Measurements from ENCODE around the gene PRKRA. TPM values are rescaled to one million over a fixed set of nuclear protein-coding genes. Genes with fewer than 3 reads are reported as not detected.
A peak's percentile ranks its signal among the peaks of the same experiment; 100 is the strongest.

The PRKRA gene
- total RNA-seq, result 10 to 100 TPM; 53.8 to 71.2 (median 57.3) TPM

DNA sequence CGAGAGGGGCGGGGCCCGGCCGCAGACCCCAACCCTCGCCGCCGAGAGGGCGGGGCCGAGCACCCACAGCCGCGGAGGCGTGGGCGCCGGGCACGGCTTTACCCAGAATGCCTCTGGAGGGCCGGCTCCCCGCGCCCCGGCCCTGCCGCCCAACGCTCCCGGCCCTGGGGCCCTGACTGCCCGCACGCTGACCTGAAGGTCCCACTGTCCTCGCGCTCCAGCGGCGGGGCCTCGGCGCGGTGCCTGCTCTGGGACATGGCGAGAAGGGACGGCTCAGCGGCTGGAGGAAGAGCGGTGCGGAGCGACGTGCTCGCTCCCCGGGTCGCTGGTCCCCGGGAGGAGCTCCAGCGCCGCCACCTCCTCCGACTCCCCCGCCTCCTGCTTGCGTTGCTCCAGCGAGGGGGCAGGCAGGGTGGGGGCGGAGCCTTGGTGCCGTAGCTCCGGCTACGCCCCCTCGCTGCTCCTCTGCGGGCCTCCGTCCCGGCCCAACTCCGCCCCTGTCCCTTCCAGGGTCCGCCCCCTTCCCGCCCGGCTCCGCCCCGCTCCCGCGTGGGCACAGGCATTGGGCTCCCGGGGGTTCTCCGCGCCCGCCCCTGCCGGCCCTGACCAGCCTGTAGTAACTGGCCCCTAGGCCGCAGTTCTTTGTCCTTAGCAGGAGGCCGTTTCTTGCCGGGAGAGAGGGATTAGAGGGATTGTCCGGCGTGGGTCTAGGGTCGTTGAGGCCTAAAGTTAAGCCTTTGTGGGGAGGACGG, at the start of gene PRKRA, which contains the start of gene PJVK:
PRKRA (minus strand) TSS at position 402 of the 752 bp plus-strand sequence; CDS start at position 257, 145 bp downstream.
PJVK (plus strand) TSS at position 605 of the 752 bp plus-strand sequence. CDS start 2,032 bp downstream, outside the sequence.
- intact Hi-C loops (cut with DNase I; ENCODE audit: low total_unique reads), result no loop called here
- TF ChIP-seq POLR2A (IDR thresholded peaks at IDR 0.05), result peak in 1 of 2 donors; percentile 61
- TF ChIP-seq, protein P1, sequence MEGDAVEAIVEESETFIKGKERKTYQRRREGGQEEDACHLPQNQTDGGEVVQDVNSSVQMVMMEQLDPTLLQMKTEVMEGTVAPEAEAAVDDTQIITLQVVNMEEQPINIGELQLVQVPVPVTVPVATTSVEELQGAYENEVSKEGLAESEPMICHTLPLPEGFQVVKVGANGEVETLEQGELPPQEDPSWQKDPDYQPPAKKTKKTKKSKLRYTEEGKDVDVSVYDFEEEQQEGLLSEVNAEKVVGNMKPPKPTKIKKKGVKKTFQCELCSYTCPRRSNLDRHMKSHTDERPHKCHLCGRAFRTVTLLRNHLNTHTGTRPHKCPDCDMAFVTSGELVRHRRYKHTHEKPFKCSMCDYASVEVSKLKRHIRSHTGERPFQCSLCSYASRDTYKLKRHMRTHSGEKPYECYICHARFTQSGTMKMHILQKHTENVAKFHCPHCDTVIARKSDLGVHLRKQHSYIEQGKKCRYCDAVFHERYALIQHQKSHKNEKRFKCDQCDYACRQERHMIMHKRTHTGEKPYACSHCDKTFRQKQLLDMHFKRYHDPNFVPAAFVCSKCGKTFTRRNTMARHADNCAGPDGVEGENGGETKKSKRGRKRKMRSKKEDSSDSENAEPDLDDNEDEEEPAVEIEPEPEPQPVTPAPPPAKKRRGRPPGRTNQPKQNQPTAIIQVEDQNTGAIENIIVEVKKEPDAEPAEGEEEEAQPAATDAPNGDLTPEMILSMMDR (IDR thresholded peaks at IDR 0.05), result peak in 1 of 3 donors; percentile 31
- WGBS, 2 donors, result 2% methylated on average over 31 to 37 of the region's 76 CpGs
- peak within 1 kb of the TSS; percentile 82 for H3K4me3 ChIP-seq (ENCODE audit: low read depth, poor library complexity, severe bottlenecking)
- DNase-seq (ENCODE audit: low spot score in 2 of 2), result peak; percentile 96 to 99

DNA sequence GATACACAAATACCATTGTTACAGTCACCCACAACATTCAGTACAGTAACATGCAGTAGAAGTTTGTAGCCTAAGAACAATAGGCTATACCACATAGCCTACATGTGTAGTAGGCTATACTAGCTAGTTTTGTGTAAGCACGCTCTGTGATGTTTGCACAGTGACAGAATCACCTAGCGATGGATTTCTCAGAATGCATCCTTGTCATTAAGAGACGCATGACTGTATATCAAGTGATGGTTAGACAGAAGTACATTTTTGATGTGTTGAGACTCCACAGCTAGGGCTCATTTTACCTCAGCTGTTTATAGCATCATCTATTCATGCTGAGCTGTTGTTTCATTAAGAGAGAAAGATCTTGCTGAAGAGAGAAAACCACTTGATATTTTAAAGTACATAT, 48.7 kb upstream of the PRKRA start:
- WGBS, 2 donors, result 93 to 94% methylated on average over 3 of the region's 3 CpGs
- intact Hi-C loops (cut with DNase I; ENCODE audit: low total_unique reads), result no loop called here
- DNase-seq (ENCODE audit: low spot score in 2 of 2), result no peak
- no peak overlapping the region for H3K4me3 ChIP-seq (ENCODE audit: low read depth, poor library complexity, severe bottlenecking)
- TF ChIP-seq, protein P1 (IDR thresholded peaks at IDR 0.05), result no peak
- no peak for TF ChIP-seq POLR2A (IDR thresholded peaks at IDR 0.05)

DNA sequence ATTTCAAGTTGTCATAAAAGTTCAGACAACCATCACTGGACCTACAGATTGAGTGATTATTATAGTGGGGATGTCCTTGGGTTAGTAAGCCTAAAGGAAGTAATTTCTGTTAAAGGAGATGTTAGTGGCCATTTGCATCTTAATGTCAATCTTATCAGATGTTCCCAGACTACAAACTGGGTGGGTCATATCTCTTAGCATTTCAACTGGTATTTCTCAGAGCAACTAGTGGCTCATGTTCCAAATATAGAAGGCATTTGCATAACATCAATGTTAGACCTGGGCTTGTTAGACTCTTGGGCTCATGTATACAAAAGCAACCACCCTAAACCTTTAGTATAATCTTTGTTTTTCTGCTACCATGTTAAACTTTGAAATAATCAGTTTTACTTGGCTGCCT, 47.2 kb upstream of the PRKRA start:
- no peak overlapping the region for H3K4me3 ChIP-seq (ENCODE audit: low read depth, poor library complexity, severe bottlenecking)
- no peak for DNase-seq (ENCODE audit: low spot score in 2 of 2)
- TF ChIP-seq, protein P1 (IDR thresholded peaks at IDR 0.05), result no peak
- no peak for TF ChIP-seq POLR2A (IDR thresholded peaks at IDR 0.05)
- intact Hi-C loops (cut with DNase I; ENCODE audit: low total_unique reads), result no loop called here

DNA sequence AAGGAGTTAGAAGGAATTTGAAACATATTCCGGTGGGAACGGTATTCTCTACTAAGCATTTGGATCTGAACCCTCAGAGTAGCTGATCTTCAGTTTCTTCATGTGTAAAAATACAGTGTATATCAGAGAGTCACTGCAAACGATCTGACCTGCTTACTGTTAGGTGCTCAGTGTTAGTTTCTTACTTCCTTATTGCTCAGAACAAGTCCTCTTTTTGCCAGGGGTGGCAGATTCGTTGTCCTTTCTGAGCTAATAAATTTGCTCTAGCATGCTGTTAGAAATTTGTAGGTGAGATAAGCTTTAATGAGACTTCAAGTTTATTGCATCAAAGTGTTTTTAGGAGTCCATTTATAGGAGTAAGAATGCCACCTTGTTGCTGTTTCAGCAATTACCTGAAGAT, 45.1 kb upstream of the PRKRA start:
- TF ChIP-seq, protein P1 (IDR thresholded peaks at IDR 0.05), result no peak
- TF ChIP-seq POLR2A (IDR thresholded peaks at IDR 0.05), result no peak
- intact Hi-C loops (cut with DNase I; ENCODE audit: low total_unique reads), result no loop called here
- DNase-seq (ENCODE audit: low spot score in 2 of 2), result no peak
- no peak overlapping the region for H3K4me3 ChIP-seq (ENCODE audit: low read depth, poor library complexity, severe bottlenecking)
- 76 to 82% methylated on average over 4 of the region's 4 CpGs for WGBS, 2 donors

DNA sequence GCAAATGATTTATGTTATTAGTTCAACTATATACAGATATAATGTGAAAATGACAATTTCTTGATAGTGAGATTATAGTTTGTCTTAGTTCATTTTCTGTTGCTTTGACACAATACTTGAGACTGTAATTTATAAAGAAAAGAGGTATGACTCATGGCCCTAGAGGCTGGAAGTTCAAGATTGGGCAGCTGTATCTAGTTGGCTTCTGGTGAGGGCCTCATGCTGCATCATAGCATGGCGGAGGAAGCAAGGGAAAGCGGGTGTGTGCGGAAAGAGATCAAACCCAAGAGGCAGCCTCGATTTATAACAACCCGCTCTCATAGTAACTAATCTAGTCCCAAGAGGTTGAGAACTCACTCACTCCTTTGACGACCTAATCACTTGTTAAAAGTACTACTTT, 40.6 kb upstream of the PRKRA start:
- intact Hi-C loops (cut with DNase I; ENCODE audit: low total_unique reads), result no loop called here
- H3K4me3 ChIP-seq (ENCODE audit: low read depth, poor library complexity, severe bottlenecking), result no peak overlapping the region
- TF ChIP-seq, protein P1 (IDR thresholded peaks at IDR 0.05), result no peak
- no peak for TF ChIP-seq POLR2A (IDR thresholded peaks at IDR 0.05)
- 78 to 97% methylated on average over 6 of the region's 6 CpGs for WGBS, 2 donors
- DNase-seq (ENCODE audit: low spot score in 2 of 2), result no peak

Measured in lower leg skin (tissue), 4 donors.